Kidney (tissue), 14 donors: Measurements from ENCODE around the gene GTF2F1. TPM values are rescaled to one million over a fixed set of nuclear protein-coding genes. Genes with fewer than 3 reads are reported as not detected.

Experiments used
- DNase-seq, 5 donors: peaks; one replicate each; pipeline ENCODE4 v3.0.0-alpha.2; 2013 to 2020
- FAIRE-seq: peaks from 2 replicates; lab custom pipeline; 2012; peaks lifted over from hg19 to GRCh38; lab: Jason Lieb, UNC
- H3K27ac ChIP-seq, 2 donors: one replicate each; pipeline ENCODE4 v1.7.0; 2013; ENCODE audit warnings: low read depth in 2 of 2, low read length in 2 of 2, inconsistent platforms in 1 of 2
- H3K27me3 ChIP-seq: one replicate; pipeline ENCODE4 v1.7.1; 2013; ENCODE audit warnings: low read length, inconsistent platforms; ENCODE audit not compliant: control insufficient read depth, insufficient read depth
- H3K36me3 ChIP-seq, 3 donors: one replicate each; pipeline versions ENCODE4 v1.7.0 to v1.7.1; 2013; ENCODE audit warnings: low read length in 3 of 3, control low read depth in 1 of 3, inconsistent platforms in 1 of 3; ENCODE audit not compliant: insufficient read depth in 3 of 3, control insufficient read depth in 2 of 3
- H3K4me1 ChIP-seq, 3 donors: one replicate each; pipeline versions ENCODE4 v1.7.0 to v1.7.1; 2013; ENCODE audit warnings: low read length in 3 of 3, inconsistent platforms in 1 of 3, low read depth in 1 of 3; ENCODE audit not compliant: control insufficient read depth in 2 of 3, insufficient read depth in 2 of 3
- H3K4me3 ChIP-seq, 3 donors: one replicate each; pipeline versions ENCODE4 v1.7.0 to v1.8.1; 2013; ENCODE audit warnings: low read length in 3 of 3, control low read depth in 1 of 3, inconsistent platforms in 1 of 3
- H3K9ac ChIP-seq, 3 donors: one replicate each; pipeline versions ENCODE4 v1.7.0 to v1.7.1; 2013; ENCODE audit warnings: low read length in 3 of 3, control low read depth in 1 of 3, inconsistent platforms in 1 of 3
- H3K9me3 ChIP-seq, 3 donors: one replicate each; pipeline versions ENCODE4 v1.7.0 to v1.7.1; 2013; ENCODE audit warnings: low read length in 3 of 3, control low read depth in 1 of 3, inconsistent platforms in 1 of 3; ENCODE audit not compliant: control insufficient read depth in 2 of 3, insufficient read depth in 1 of 3
- CTCF ChIP-seq: IDR thresholded peaks from 3 replicates; pipeline ENCODE4 v1.5.1; 2012; ENCODE audit warnings: mild to moderate bottlenecking, moderate library complexity, borderline replicate concordance; ENCODE audit not compliant: insufficient read depth; ENCODE audit errors: extremely low read depth
- intact Hi-C: fragments of 100-400 bp; cut with DNase I; formaldehyde crosslinking; loops from one replicate; pipeline ENCODE4 v1.11.1; 2022
- polyA plus RNA-seq: library from polyadenylated mRNA; stranded (reverse); fragments of 350-450 nt; fragmentation: Illumina TruSeq; extraction: RNeasy Lipid Tissue Mini Kit (QIAGEN cat#74804); gene quantifications from one replicate; pipeline ENCODE4 v1.2.3, GENCODE V29; 2014; ENCODE audit warnings: low read depth, low replicate concordance; ENCODE audit not compliant: insufficient read depth
- total RNA-seq: library from RNA; stranded (reverse); fragmentation: NEBNext Ultra II Directional; extraction: Animal tissue kit (Norgen Biotek cat#: 25700); gene quantifications from one replicate; pipeline ENCODE4 v1.2.1, GENCODE V29; 2021
- donor health status: control.
- donor health status: control.
- donor health status: control.
- donor health status: control.
- donor health status: control.
- donor health status: DM: yes; HTN: yes; CAD: no.
- donor health status: Normal renal cell carcinoma (clear cell type).

GTF2F1 gene
- total and polyA plus RNA-seq, 2 donors from 2014 or later: 44.1 to 61.7 TPM

- intact Hi-C loops: no loop called here
- no peak for DNase-seq
- Histone ChIP-seq H3K9ac (peak overlapping the region; percentile 80 to 96 (median 82)), H3K27me3 (no peaks in the 10 kb centered on the region), H3K27ac (peak overlapping the region; percentile 96 to 97), H3K36me3 (peaks cover 3 to 24% (median 10%) of the 10 kb centered on the region in 3 donors), H3K4me3 (peak overlapping the region; percentile 90 to 97 (median 95)), H3K4me1 (peaks cover 0 to 16% (median 14%) of the 10 kb centered on the region in 3 donors), H3K9me3 (no peaks in the 10 kb centered on the region)
- FAIRE-seq: no peak
- TF ChIP-seq CTCF: no peak
These were observed 517 bp downstream of the GTF2F1 start for GRCh38 chr19:6392221-6393073.

- Histone ChIP-seq H3K4me3 (no peak overlapping the region), H3K27me3 (no peaks in the 10 kb centered on the region), H3K9me3 (no peaks in the 10 kb centered on the region), H3K27ac (no peak overlapping the region), H3K9ac (no peak overlapping the region), H3K36me3 (peaks cover 3 to 45% (median 17%) of the 10 kb centered on the region in 3 donors), H3K4me1 (peaks cover 0 to 9% (median 6%) of the 10 kb centered on the region in 3 donors)
- intact Hi-C loops: no loop called here
- FAIRE-seq (no peak), DNase-seq (no peak)
- no peak for TF ChIP-seq CTCF
These were observed 5.6 kb downstream of the GTF2F1 start for GRCh38 chr19:6387372-6387771.

- no peak for TF ChIP-seq CTCF
- Histone ChIP-seq H3K27ac (no peak overlapping the region), H3K4me3 (no peak overlapping the region), H3K36me3 (peaks cover 13 to 57% (median 23%) of the 10 kb centered on the region in 3 donors), H3K4me1 (no peaks in the 10 kb centered on the region), H3K9ac (no peak overlapping the region), H3K9me3 (no peaks in the 10 kb centered on the region), H3K27me3 (no peaks in the 10 kb centered on the region)
- DNase-seq (no peak), FAIRE-seq (no peak)
- intact Hi-C loops: no loop called here
These were observed 8.6 kb downstream of the GTF2F1 start for GRCh38 chr19:6384381-6384780.
